ENCODE data around the gene SH3BP4.
"Not testable (repeated sequence)": the region's sequence is repeated elsewhere in the genome, so short reads cannot be mapped to it uniquely, and the experiment has no call there.

SH3BP4 gene

DNA sequence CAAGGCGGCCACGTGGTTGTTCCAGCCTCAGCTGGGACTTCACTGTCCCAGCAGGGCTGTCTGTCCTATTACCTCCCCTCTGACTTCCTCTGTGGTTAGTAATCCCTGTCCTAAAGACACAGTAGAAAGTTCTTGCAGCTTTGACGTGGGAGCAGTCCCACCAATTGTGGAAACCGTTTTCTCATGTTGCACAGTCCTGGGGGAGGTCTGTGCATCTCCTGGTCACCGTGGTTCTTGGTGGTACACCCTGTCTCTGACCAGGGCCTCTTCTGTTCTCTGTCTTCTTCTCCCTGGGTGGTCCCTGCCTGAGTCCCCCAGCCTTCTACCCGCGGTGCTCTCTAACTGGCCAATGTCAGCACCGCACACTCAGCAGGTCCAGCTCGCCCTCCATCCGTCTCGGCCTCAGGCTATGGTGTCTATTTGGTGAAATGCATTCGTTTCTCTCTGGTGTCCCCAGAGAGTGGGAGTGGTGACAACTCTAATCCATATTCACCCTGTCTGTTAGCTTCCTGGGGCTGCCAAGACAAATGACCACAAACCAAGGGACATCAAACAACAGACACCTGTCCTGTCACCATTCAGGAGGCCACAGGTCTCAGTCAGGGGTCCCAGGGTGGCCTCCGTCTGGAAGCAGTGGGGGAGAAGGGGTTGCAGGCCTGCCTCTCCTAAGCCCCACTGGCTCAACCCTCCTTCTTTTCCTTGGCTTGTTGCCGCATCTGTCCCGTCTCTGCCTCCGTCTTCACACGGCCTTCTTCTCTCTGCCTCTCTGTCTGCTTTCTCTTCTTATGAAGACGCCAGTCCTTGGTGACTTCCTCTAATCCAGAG, 99.8 kb downstream of the SH3BP4 start:
- DNase-seq: no peak
- Mint-ChIP-seq H3K4me1 (peaks cover 33 to 70% of the 10 kb centered on the region in 2 donors), H3K4me3 (no peak overlapping the region), H3K9me3 (no peaks in the 10 kb centered on the region), H3K36me3 (peaks cover 18 to 32% of the 10 kb centered on the region in 2 donors), H3K27me3 (peaks cover 0 to 4% of the 10 kb centered on the region in 2 donors), H3K27ac (no peak overlapping the region)
- peak; percentile 10 to 35 for ATAC-seq (replicated peaks)

- no peak for ATAC-seq (replicated peaks)
- H3K27ac Mint-ChIP-seq: no peak overlapping the region
- no peaks in the 10 kb centered on the region for H3K9me3 Mint-ChIP-seq
- peaks cover 0 to 4% of the 10 kb centered on the region in 2 donors for H3K27me3 Mint-ChIP-seq
- H3K4me3 Mint-ChIP-seq: no peak overlapping the region
- H3K36me3 Mint-ChIP-seq: peaks cover 14 to 28% of the 10 kb centered on the region in 2 donors
- H3K4me1 Mint-ChIP-seq: peaks cover 26 to 59% of the 10 kb centered on the region in 2 donors
- DNase-seq: no peak
These were observed 100.9 kb downstream of the SH3BP4 start for GRCh38 chr2:235052514-235053354.

DNA sequence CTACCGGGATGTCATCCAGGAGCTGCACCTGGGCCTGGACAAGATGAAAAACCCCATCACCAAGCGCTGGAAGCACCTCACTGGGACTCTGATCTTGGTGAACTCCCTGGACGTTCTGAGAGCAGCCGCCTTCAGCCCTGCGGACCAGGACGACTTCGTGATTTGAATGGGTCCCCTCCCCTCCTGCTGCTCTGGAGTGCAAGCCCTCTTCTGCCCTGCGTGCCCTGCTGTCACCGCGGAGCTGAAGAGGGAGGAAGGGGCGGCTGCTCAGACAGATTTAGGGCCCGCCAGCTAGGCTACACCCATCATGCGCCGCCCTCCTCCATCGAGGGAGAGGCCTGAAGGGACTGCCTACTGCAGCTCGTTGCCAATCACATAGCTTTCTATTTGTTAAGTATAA, 101.8 kb downstream of the SH3BP4 start:
- Mint-ChIP-seq H3K27ac (no peak overlapping the region), H3K9me3 (no peaks in the 10 kb centered on the region), H3K36me3 (peaks cover 14 to 25% of the 10 kb centered on the region in 2 donors), H3K4me3 (no peak overlapping the region), H3K4me1 (peaks cover 23 to 53% of the 10 kb centered on the region in 2 donors), H3K27me3 (peaks cover 2 to 8% of the 10 kb centered on the region in 2 donors)
- DNase-seq (no peak), ATAC-seq (replicated peaks) (no peak)

DNA sequence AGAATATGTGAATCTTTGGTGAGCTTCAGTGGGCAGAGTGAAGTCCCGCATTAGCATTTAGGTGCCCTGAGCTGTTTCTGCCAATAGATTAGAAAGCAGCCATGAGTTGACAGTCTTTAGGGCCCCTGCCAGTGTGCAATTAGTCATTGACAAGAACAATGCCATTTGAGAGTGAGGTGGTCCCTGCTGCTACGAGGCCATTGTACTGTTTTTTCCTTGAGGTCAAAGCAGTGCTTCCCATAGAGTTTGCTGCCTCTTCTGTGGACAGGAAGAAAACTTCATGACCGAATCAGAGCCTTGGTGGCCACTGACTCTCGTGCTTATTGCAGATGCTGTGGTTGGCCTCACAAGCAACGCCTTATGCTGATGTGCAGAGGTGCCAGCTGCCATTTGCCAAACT, 102.7 kb downstream of the SH3BP4 start:
- DNase-seq (no peak), ATAC-seq (replicated peaks) (no peak)
- Mint-ChIP-seq H3K27me3 (peaks cover 7 to 11% of the 10 kb centered on the region in 2 donors), H3K9me3 (no peaks in the 10 kb centered on the region), H3K36me3 (peaks cover 11 to 25% of the 10 kb centered on the region in 2 donors), H3K4me1 (peaks cover 16 to 47% of the 10 kb centered on the region in 2 donors), H3K4me3 (no peak overlapping the region), H3K27ac (no peak overlapping the region)

DNA sequence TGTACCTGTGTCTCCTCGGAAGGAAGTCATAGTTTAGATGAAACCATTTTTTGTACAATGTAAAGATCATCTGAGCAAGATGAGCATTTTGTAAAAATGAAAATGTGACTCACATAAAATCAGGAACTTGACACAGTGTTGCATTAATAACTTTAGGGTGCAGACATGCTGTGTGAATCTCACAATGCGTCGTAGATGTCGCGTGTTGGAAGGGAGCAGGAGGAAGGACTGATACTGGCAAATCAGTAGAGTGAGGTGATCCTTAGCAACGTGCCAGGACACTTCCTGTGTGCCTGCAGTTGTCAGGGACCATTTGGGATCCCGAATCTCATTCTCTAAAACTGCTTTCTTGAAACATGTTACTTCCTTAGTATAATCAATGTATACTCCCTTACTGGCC, 103.1 kb downstream of the SH3BP4 start:
- no peak overlapping the region for H3K4me3 Mint-ChIP-seq
- H3K27me3 Mint-ChIP-seq: peaks cover 7 to 12% of the 10 kb centered on the region in 2 donors
- peaks cover 11 to 25% of the 10 kb centered on the region in 2 donors for H3K36me3 Mint-ChIP-seq
- H3K4me1 Mint-ChIP-seq: peaks cover 16 to 43% of the 10 kb centered on the region in 2 donors
- no peaks in the 10 kb centered on the region for H3K9me3 Mint-ChIP-seq
- peak; percentile 41 to 52 for ATAC-seq (replicated peaks)
- no peak overlapping the region for H3K27ac Mint-ChIP-seq
- DNase-seq: no peak

DNA sequence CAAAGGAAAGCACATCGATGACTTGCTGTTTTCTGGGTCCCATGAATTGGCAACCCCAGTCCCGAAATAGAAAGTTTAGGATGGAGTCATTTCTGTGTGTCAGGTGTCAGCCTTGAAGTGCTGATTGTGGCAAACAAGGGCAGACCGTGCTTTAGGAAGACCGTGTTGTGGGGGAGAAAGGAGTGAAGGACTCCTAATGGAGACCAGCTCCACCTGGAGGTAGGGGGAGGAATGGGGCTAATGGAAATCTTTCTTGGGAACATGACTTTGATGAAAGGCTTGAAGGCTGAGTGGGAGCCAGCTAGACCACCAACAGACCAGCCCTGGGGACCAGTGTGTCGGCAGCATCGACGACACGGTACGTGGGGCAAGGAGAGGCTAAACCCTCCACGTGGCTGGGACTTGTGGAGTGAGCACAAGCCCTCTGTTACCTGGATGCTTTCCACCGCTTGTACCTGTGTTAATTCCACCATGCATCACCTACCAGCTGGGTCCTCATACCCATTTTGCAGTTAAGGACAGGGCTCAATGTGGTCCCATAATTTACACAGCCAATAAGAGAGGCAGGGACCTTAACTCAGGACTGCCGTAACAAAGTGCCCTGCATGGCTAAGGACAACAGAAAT, 104.2 kb downstream of the SH3BP4 start:
- peaks cover 11 to 20% of the 10 kb centered on the region in 2 donors for H3K27me3 Mint-ChIP-seq
- ATAC-seq (replicated peaks): no peak

DNA sequence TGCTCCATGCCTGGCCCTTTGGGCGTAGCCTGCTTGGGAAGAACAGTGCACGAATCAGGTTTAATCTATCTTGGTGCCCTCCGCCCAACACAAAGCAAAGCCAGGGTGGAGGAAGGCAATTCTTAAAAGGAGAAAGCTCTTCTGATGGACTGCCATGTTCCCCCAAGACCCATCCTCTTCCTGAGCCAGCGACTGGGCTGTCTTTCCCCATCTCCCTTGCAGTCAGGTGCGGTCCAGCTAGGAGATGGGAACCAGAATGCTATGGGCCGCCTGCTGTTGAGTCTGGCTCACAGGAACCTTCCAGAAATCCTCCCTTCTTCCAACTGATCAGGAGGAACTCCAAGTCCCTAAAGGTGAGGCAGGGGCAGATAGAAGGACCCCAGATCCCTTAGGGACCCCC, 105.0 kb downstream of the SH3BP4 start:
- Mint-ChIP-seq H3K4me3 (no peak overlapping the region), H3K27me3 (peaks cover 17 to 25% of the 10 kb centered on the region in 2 donors), H3K9me3 (no peaks in the 10 kb centered on the region), H3K27ac (no peak overlapping the region), H3K36me3 (peaks cover 11 to 22% of the 10 kb centered on the region in 2 donors), H3K4me1 (peaks cover 11 to 25% of the 10 kb centered on the region in 2 donors)
- ATAC-seq (replicated peaks) (no peak), DNase-seq (no peak)

More for the DNA sequence above, 104.2 kb downstream of the SH3BP4 start:
- Mint-ChIP-seq H3K4me3 (no peak overlapping the region), H3K9me3 (no peaks in the 10 kb centered on the region), H3K36me3 (peaks cover 11 to 25% of the 10 kb centered on the region in 2 donors), H3K27ac (no peak overlapping the region), H3K4me1 (peaks cover 15 to 32% of the 10 kb centered on the region in 2 donors)
- DNase-seq: no peak

- peaks cover 24 to 28% of the 10 kb centered on the region in 2 donors for H3K27me3 Mint-ChIP-seq
- peaks cover 8 to 15% of the 10 kb centered on the region in 2 donors for H3K36me3 Mint-ChIP-seq
- H3K9me3 Mint-ChIP-seq; ATAC-seq (replicated peaks); H3K27ac Mint-ChIP-seq; H3K4me3 Mint-ChIP-seq; DNase-seq: not testable (repeated sequence)
- H3K4me1 Mint-ChIP-seq: peaks cover 6 to 19% of the 10 kb centered on the region in 2 donors
These were observed 105.8 kb downstream of the SH3BP4 start for GRCh38 chr2:235057616-235058015.

- peaks cover 8 to 14% of the 10 kb centered on the region in 2 donors for H3K36me3 Mint-ChIP-seq
- no peak overlapping the region for H3K27ac Mint-ChIP-seq
- H3K4me3 Mint-ChIP-seq: no peak overlapping the region
- ATAC-seq (replicated peaks) (no peak), DNase-seq (no peak)
- H3K9me3 Mint-ChIP-seq: no peaks in the 10 kb centered on the region
- peaks cover 29 to 31% of the 10 kb centered on the region in 2 donors for H3K27me3 Mint-ChIP-seq
- H3K4me1 Mint-ChIP-seq: peaks cover 8 to 19% of the 10 kb centered on the region in 2 donors
These were observed 107.3 kb downstream of the SH3BP4 start for GRCh38 chr2:235059161-235059560.

GRCh38 chr2:235061656-235062055, 109.8 kb downstream of the SH3BP4 start:
- no peak for ATAC-seq (replicated peaks)
- Mint-ChIP-seq H3K9me3 (no peaks in the 10 kb centered on the region), H3K27me3 (peaks cover 29 to 37% of the 10 kb centered on the region in 2 donors), H3K36me3 (no peaks in the 10 kb centered on the region), H3K27ac (no peak overlapping the region), H3K4me3 (no peak overlapping the region), H3K4me1 (peaks cover 0 to 2% of the 10 kb centered on the region in 2 donors)
- DNase-seq: no peak

GRCh38 chr2:235063471-235063961, 111.7 kb downstream of the SH3BP4 start:
- Mint-ChIP-seq H3K4me3 (no peak overlapping the region), H3K27me3 (peaks cover 28 to 35% of the 10 kb centered on the region in 2 donors), H3K36me3 (peaks cover 0 to 2% of the 10 kb centered on the region in 2 donors), H3K27ac (no peak overlapping the region), H3K9me3 (peaks cover 2 to 3% of the 10 kb centered on the region in 2 donors), H3K4me1 (peaks cover 0 to 2% of the 10 kb centered on the region in 2 donors)
- ATAC-seq (replicated peaks) (no peak), DNase-seq (no peak)

- no peak overlapping the region for H3K4me3 Mint-ChIP-seq
- no peak for DNase-seq
- peaks cover 6 to 8% of the 10 kb centered on the region in 2 donors for H3K36me3 Mint-ChIP-seq
- no peak overlapping the region for H3K27ac Mint-ChIP-seq
- H3K9me3 Mint-ChIP-seq: peaks cover 9 to 13% of the 10 kb centered on the region in 2 donors
- ATAC-seq (replicated peaks): no peak
- H3K4me1 Mint-ChIP-seq: peaks cover 0 to 2% of the 10 kb centered on the region in 2 donors
- H3K27me3 Mint-ChIP-seq: peaks cover 22 to 29% of the 10 kb centered on the region in 2 donors
These were observed 113.2 kb downstream of the SH3BP4 start for GRCh38 chr2:235064976-235065375.

GRCh38 chr2:235066490-235066889, 114.7 kb downstream of the SH3BP4 start:
- no peak overlapping the region for H3K4me3 Mint-ChIP-seq
- H3K9me3 Mint-ChIP-seq: peaks cover 9 to 18% of the 10 kb centered on the region in 2 donors
- H3K4me1 Mint-ChIP-seq: peaks cover 0 to 2% of the 10 kb centered on the region in 2 donors
- no peak overlapping the region for H3K27ac Mint-ChIP-seq
- ATAC-seq (replicated peaks): no peak
- peaks cover 6 to 8% of the 10 kb centered on the region in 2 donors for H3K36me3 Mint-ChIP-seq
- DNase-seq: no peak
- H3K27me3 Mint-ChIP-seq: peaks cover 15 to 24% of the 10 kb centered on the region in 2 donors

DNA sequence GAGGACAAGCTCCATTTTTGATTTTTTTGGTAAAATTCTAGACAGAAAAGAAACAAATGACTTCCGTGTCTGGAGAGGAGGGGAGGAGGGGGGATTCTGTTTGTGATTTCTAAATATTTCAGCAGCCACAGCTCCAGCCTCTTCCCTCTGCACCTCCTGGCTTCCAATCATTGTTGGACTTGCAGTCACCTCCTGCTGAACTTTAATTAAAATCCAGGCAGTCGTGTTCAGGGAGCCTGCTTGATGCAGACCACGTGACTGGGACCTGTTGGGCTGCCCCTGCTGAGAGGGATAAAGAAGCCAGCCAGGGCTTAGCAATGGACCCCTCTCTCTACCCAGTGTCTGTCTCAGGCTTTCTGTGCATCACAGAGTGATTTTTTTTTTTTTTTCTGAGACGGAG, 115.1 kb downstream of the SH3BP4 start:
- H3K4me3 Mint-ChIP-seq: no peak overlapping the region
- H3K27me3 Mint-ChIP-seq: peaks cover 11 to 20% of the 10 kb centered on the region in 2 donors
- no peak for DNase-seq
- ATAC-seq (replicated peaks): no peak
- H3K36me3 Mint-ChIP-seq: peaks cover 6 to 8% of the 10 kb centered on the region in 2 donors
- peaks cover 0 to 2% of the 10 kb centered on the region in 2 donors for H3K4me1 Mint-ChIP-seq
- peaks cover 9 to 18% of the 10 kb centered on the region in 2 donors for H3K9me3 Mint-ChIP-seq
- no peak overlapping the region for H3K27ac Mint-ChIP-seq
